GM12864 (cell line): ENCODE measurements around the gene FDX1.
"Not testable (repeated sequence)": the region's sequence is repeated elsewhere in the genome, so short reads cannot be mapped to it uniquely, and the experiment has no call there.

ENCODE experiments used
- DNase-seq: peaks from one replicate; pipeline ENCODE4 v3.0.0-alpha.2; 2011; ENCODE audit warnings: low read depth
- H3K4me3 ChIP-seq: 2 replicates; pipeline ENCODE4 v1.5.1; 2011; ENCODE audit warnings: mild to moderate bottlenecking, low read depth, low read length, control low read depth
- CTCF ChIP-seq: IDR thresholded peaks from 2 replicates; pipeline ENCODE4 v1.5.1; 2011; ENCODE audit warnings: low read depth, mild to moderate bottlenecking, moderate library complexity, low read length, control low read depth, inconsistent platforms; ENCODE audit errors: missing control alignments

FDX1 gene

GRCh38 chr11:110409174-110409573 is 20.6 kb upstream of the FDX1 start:
- no peak overlapping the region for H3K4me3 ChIP-seq
- TF ChIP-seq CTCF, result no peak
- DNase-seq, result no peak

- no peak for TF ChIP-seq CTCF
- no peak overlapping the region for H3K4me3 ChIP-seq
Measured at GRCh38 chr11:110410651-110411050, 19.1 kb upstream of the FDX1 start.

GRCh38 chr11:110415081-110415480 is 14.7 kb upstream of the FDX1 start:
- no peak for TF ChIP-seq CTCF
- no peak overlapping the region for H3K4me3 ChIP-seq
- no peak for DNase-seq

More at GRCh38 chr11:110410651-110411050, 19.1 kb upstream of the FDX1 start:
- DNase-seq, result no peak

- DNase-seq, H3K4me3 ChIP-seq: not testable (repeated sequence)
Measured at GRCh38 chr11:110421658-110422057, 8.1 kb upstream of the FDX1 start.

- TF ChIP-seq CTCF, result no peak
- no peak for DNase-seq
- H3K4me3 ChIP-seq, result no peak overlapping the region
Measured at GRCh38 chr11:110422306-110422905, 7.3 kb upstream of the FDX1 start.

- no peak for DNase-seq
- no peak for TF ChIP-seq CTCF
- H3K4me3 ChIP-seq, result no peak overlapping the region
Measured at GRCh38 chr11:110424775-110425444, 4.8 kb upstream of the FDX1 start.

GRCh38 chr11:110425751-110426545 is 3.8 kb upstream of the FDX1 start:
- H3K4me3 ChIP-seq, result no peak overlapping the region
- DNase-seq, result no peak

More at GRCh38 chr11:110425751-110426545, 3.8 kb upstream of the FDX1 start:
- no peak for TF ChIP-seq CTCF
